GM06990 (cell line): ENCODE data around the gene CLEC4E.
"Not testable (repeated sequence)": the region's sequence is repeated elsewhere in the genome, so short reads cannot be mapped to it uniquely, and the experiment has no call there.

Experiments
- DNase-seq: peaks from one replicate; pipeline ENCODE4 v3.0.0-alpha.2; 2011; ENCODE audit not compliant: insufficient read length; ENCODE audit errors: extremely low read depth
- H3K27me3 ChIP-seq: replicated peaks from 2 replicates; pipeline ENCODE4 v1.6.0; 2011; ENCODE audit warnings: low read length; ENCODE audit not compliant: control insufficient read depth, insufficient read depth
- H3K36me3 ChIP-seq: 2 replicates; pipeline ENCODE4 v1.5.1; 2011; ENCODE audit warnings: low read length; ENCODE audit not compliant: control insufficient read depth, insufficient read depth
- H3K4me3 ChIP-seq: replicated peaks from 2 replicates; pipeline ENCODE4 v1.5.1; 2011; ENCODE audit warnings: low read depth, mild to moderate bottlenecking, control low read depth, low read length
- CTCF ChIP-seq: IDR thresholded peaks from 2 replicates; pipeline ENCODE4 v1.5.1; 2011; ENCODE audit warnings: low read length, control low read depth, mild to moderate bottlenecking, inconsistent platforms; ENCODE audit not compliant: insufficient read depth, poor library complexity, severe bottlenecking

The CLEC4E gene

DNA sequence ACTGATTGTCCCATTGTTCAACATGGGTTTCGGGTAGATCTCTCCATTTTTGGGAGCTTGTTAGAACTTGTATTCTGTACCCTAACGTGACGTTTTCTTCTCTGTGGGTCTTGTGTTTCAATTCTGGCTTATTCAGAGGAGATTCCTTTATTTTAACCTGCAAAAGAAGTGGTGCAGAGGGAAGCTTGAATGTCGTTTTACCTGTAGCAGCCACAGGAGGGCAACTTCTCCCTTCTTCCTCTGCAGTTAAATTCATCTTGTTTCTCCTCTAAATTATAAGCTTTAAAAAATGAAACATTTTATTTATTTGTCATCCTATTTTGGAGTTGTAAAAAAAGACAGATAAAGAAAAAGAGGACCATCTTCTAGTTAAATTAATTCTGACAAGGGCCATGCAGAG lies 41.1 kb downstream of the CLEC4E start:
- Histone ChIP-seq H3K36me3 (no peaks in the 10 kb centered on the region), H3K27me3 (no peaks in the 10 kb centered on the region), H3K4me3 (no peak overlapping the region)
- DNase-seq = no peak
- TF ChIP-seq CTCF = no peak

DNA sequence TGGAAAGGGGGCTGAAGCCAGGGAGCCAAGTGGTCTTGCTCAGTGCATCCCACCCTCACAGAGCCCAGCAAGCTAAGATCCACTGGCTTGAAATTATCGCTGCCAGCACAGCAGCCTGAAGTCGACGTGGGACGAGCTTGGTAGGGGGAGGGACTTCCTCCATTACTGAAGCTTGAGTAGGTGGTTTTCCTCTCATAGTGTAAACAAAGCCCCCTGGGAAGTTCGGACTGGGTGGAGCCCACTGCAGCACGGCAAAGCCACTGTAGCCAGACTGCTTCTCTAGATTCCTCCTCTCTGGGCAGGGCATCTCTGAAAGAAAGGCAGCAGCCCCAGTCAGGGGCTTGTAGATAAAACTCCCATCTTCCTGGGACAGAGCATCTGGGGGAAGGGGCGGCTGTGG lies 44.6 kb downstream of the CLEC4E start:
- H3K27me3 ChIP-seq, H3K36me3 ChIP-seq, DNase-seq, H3K4me3 ChIP-seq: not testable (repeated sequence)

DNA sequence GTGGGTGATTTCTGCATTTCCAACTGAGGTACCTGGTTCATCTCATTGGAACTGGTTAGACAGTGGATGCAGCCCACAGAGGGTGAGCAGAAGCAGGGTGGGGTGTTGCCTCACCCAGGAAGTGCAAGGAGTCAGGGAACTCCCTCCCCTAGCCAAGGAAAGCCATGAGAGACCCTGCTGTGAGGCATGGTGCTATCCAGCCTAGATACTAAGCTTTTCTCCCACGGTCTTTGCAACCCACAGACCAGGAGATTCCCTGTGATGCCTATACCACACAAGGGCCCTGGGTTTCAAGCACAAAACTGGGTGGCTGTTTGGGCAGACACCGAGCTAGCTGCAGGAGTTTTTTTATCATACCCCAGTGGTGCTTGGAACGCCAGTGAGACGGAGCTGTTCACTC lies 45.0 kb downstream of the CLEC4E start:
- not testable (repeated sequence) for H3K4me3 ChIP-seq, DNase-seq, H3K27me3 ChIP-seq, H3K36me3 ChIP-seq

GRCh38 chr12:8493084-8493483 lies 47.6 kb downstream of the CLEC4E start:
- peak; percentile 57 for DNase-seq
- no peak for TF ChIP-seq CTCF
- Histone ChIP-seq H3K4me3 (no peak overlapping the region), H3K27me3 (no peaks in the 10 kb centered on the region), H3K36me3 (no peaks in the 10 kb centered on the region)

DNA sequence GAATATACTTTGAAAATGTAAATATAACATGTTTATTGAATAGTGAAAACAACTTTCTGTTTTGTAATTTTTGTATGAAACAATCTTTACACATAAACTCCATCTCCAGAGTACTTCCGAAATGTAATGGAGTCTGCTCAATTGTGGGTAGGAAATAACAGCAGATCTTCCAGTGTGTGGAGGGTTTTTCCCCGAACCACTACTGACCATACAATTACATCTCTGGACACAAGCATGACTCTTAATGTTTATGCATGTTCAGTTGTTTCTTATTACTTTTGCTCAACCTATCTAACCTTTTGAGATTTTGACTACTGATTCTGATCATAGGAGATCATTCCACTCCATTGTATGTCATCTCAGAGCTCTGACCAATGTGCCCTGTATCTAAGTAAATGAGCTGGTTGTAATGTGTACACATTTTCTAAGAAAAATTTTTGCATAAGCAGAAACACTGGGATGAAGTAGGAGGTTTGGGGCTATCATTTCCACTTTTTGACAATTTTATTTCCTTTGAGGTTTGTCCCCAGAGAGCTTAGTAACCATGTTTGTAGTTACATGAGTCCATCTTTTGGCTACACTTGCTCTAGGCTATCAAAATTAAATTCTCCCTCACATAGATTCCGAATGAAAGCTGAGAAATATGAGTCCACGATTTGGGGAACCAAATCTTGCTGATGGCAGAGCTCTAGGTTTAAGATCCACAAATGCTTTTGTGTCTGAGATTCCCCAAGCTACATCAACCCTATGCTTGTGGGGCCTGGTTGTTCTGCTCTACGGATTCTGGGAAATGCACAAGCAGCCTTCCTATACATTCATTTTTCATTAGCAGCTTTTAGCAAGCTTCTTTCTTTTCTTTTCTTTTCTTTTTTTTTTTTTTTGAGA lies 48.8 kb downstream of the CLEC4E start:
- Histone ChIP-seq H3K27me3 (no peaks in the 10 kb centered on the region), H3K36me3 (no peaks in the 10 kb centered on the region), H3K4me3 (no peak overlapping the region)
- DNase-seq = no peak
- no peak for TF ChIP-seq CTCF
